ENCODE data around the gene CYTH4.

CYTH4 gene

GRCh38 chr22:37287550-37287951 lies 5.2 kb downstream of the CYTH4 start:
- DNase-seq = no peak

DNA sequence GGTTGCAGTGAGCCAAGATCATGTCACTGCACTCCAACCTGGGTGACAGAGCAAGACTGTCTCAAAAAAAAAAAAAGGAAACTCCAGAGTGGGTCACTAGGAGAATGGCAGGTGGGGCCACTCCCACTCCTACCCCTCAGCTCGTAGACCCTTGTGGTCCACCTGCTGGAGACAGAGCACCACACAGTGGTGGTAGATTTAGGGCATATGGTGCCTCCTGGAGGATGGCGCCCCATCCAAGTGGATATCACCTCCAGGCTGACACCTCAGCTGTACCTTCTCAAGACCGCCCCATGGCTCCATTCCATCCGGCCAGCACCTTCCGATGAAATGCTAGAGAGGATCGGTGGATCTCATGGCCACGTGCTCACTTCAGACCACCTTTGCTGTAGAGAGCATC lies 6.2 kb downstream of the CYTH4 start:
- no peak for DNase-seq

- DNase-seq = no peak
These were observed 6.9 kb downstream of the CYTH4 start for GRCh38 chr22:37289156-37289735.

DNA sequence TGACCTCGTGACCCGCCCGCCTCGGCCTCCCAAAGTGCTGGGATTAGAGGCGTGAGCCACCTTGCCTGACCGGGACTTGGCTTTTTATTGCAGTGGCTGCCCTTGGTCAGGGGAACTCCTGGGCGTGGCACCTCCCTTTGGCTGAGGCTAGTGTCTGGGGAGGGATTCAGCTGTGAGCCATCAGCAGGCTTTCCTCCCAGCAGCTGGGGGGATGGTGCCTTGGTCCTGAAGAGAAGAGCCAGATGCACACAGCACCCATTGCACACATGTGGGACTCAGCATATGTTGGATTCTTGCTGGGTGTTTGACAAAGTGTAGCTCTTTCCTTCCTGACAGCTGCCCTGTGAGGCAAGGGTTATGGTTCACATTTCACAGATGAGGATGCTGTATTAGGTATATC lies 8.4 kb downstream of the CYTH4 start:
- DNase-seq = no peak

DNA sequence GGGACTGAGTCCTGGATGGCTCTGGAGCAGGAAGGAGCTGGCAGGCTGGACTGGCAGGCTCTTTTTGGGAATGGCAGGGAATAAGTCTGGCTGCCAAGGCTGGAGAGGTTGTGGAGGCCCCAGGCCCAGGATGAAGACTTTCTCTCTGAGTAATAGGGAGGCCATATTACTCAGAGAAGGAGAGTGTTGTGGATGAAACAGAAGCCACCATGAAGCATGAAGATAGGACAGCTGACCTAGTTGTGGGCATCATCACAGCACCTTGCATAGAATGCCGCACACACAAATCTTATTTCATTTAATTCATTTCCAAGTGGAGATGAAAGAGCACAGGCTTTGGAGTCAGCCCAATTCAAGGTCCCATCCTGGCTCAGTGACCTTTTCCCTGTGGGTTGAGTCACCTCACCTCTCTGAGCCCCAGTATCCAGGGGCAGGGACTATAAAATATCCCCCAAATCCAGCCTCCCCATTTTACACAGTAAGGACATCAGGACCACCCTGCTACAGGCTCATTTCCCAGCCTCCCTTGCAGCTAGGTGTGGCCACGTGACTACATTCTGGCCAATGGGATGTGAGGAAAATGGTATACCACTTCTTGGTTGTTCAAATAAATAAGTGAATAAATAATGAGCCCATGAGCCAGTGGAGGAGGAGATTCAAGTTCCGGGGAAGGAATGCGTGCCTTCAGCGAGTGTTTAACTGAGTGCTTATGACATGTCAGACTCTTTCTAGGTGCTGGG lies 9.4 kb downstream of the CYTH4 start:
- no peak for DNase-seq

- no peak for DNase-seq
These were observed 10.3 kb downstream of the CYTH4 start for GRCh38 chr22:37292641-37293040.

GRCh38 chr22:37293172-37293571 lies 10.9 kb downstream of the CYTH4 start:
- DNase-seq = no peak

GRCh38 chr22:37294747-37295146 lies 12.4 kb downstream of the CYTH4 start:
- DNase-seq = no peak

GRCh38 chr22:37295213-37295886 lies 13.0 kb downstream of the CYTH4 start:
- no peak for DNase-seq

- DNase-seq = no peak
These were observed 13.6 kb downstream of the CYTH4 start for GRCh38 chr22:37295946-37296345.

- DNase-seq = no peak
These were observed 16.6 kb downstream of the CYTH4 start for GRCh38 chr22:37298748-37299495.

- no peak for DNase-seq
These were observed 17.7 kb downstream of the CYTH4 start for GRCh38 chr22:37299969-37300509.

DNA sequence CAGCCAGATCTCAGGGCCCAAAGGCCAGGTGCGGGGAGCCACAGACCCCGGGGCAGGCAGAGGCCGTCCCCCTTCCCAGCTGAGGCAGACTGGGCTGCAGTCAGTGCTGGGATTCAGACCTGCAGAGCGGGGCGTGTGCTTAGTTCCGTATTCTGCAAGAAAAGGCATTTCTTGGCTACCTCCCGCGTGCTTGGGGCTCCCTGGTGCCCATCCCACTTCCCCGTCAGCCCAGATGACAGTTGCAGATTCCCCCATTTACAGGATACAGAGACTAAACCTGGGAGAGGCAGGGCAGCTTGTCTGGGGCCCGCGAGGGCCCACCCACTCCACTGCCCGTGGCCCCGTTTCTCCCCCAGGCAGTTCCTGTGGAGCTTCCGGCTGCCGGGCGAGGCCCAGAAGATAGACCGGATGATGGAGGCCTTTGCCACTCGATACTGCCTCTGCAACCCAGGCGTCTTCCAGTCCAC lies 18.3 kb downstream of the CYTH4 start:
- DNase-seq = peak in 2 of 56 donors; percentile 15 to 19

DNA sequence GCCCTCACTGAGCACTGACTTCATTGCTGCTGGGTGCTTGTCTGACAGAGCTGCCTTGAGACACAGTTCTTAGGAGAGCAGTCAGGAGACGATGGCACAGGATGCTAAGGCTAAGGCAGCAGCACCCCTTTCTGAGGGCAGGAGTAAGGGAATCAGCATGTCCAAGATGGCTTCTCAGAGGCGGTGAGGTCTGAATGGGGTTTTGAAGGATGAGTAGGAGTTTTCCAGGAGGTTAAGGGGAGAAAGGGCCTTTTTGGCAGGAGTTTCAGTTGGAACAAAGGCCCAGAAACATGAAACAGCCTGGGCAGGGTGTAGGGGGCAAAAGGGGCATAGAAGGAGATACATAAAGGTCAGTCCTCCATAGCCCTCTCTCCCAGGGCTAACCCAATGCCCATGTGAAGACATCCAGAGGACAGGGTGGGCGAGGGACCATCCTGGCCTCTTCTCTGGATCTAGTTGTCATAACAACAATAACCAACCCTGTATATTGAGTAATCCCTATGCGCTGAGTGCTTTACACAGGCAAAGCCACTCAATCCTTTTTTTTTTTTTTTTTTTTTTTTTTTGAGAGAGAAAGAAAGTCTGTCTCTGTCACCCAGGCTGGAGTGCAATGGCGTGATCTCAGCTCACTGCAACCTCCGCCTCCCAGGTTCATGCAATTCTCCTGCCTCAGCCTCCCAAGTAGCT lies 19.0 kb downstream of the CYTH4 start:
- no peak for DNase-seq

- no peak for DNase-seq
These were observed 20.6 kb downstream of the CYTH4 start for GRCh38 chr22:37302674-37303555.

DNA sequence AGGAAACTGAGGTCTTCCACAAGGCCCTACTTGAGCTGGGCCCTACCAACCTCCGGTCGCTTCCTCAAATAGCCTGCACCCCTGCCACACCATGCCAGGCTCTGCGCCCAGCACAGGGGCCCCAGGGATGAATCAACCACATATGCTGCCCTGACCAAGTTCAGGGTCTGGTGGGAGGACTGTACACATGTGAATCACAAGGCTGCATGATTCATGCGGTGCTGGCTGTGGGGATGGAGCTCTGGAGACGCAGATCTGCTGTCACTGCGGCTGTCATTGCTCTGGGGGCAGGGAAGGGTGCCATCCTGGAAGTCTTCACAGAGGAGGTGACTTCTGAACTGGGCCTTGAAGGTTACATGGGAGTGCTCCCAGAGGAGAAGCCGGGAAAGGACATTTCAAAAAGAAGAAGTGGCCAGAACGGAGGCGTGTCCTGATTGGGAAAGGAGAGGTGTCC lies 21.5 kb downstream of the CYTH4 start:
- peak in 3 of 56 donors; percentile 12 to 15 (median 14) for DNase-seq

GRCh38 chr22:37304595-37305343 lies 22.5 kb downstream of the CYTH4 start:
- DNase-seq = no peak

DNA sequence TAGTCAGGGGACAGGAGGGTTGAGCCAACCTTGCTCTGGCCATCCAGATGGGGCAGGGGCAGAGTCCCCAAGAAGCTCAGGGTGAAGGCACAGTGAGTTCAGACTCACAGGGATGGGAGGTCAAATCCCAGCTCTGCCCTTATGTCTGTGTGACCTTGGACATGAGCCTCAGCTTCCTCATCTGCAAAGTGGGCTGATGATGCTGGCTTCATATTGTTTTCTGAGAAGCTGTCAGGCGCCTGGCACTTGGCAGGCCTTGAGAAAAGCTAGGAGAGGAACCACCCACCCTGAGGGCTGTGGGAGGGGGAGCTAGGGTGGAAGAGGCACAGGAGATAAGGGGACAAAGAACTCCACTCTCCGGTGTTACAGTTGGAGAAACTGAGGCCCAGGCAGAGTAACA lies 23.6 kb downstream of the CYTH4 start:
- no peak for DNase-seq

GRCh38 chr22:37306494-37306829 lies 24.2 kb downstream of the CYTH4 start:
- no peak for DNase-seq

Measured in amygdala (tissue), 56 donors.